Measurements from ENCODE around the gene ZNF710.
"Not testable (repeated sequence)": the region's sequence is repeated elsewhere in the genome, so short reads cannot be mapped to it uniquely, and the experiment has no call there.

ZNF710 gene, protein sequence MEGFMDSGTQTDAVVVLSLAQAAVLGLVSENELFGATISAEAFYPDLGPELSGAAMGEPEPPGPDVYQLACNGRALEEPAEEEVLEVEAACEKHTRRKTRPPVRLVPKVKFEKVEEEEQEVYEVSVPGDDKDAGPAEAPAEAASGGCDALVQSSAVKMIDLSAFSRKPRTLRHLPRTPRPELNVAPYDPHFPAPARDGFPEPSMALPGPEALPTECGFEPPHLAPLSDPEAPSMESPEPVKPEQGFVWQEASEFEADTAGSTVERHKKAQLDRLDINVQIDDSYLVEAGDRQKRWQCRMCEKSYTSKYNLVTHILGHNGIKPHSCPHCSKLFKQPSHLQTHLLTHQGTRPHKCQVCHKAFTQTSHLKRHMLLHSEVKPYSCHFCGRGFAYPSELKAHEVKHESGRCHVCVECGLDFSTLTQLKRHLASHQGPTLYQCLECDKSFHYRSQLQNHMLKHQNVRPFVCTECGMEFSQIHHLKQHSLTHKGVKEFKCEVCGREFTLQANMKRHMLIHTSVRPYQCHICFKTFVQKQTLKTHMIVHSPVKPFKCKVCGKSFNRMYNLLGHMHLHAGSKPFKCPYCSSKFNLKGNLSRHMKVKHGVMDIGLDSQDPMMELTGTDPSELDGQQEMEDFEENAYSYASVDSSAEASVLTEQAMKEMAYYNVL

DNA sequence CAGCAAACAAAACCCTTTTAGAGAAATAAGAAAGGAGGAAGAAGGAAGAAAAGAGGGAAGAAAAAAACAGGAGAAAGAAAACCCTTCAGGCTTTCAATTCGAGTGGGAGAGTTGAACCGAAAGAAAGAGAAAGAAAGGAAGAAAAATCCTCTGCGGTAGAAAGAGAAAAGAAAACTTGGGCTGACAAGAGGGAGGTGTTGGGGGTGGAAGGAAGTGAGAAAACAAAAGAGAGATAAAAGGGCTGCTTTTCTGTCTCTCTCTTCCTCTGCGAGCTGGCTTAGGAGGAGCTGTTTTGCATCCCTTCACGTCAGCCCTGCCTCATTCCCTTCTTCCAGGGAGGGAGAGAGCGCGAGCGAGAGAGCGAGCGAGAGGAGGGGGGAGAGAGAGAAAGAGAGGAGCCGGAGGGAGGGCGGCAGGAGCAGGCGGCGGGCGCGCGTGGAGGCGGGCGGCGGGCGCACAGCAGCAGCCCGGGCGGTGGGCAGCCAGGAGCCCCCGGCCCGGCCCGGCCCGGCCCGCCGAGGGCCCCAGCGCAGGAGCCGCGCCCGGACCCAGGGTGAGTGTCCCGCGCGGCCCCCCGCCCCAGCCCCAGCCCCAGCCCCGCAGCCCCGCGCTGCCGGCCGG lies at the start of gene ZNF710:
Gene ZNF710 (plus strand): TSS at position 263 of the 621 bp plus-strand sequence. CDS start 65,814 bp downstream, outside the sequence.
- peak in 8 of 14 donors; percentile 21 to 74 (median 48) for DNase-seq

DNA sequence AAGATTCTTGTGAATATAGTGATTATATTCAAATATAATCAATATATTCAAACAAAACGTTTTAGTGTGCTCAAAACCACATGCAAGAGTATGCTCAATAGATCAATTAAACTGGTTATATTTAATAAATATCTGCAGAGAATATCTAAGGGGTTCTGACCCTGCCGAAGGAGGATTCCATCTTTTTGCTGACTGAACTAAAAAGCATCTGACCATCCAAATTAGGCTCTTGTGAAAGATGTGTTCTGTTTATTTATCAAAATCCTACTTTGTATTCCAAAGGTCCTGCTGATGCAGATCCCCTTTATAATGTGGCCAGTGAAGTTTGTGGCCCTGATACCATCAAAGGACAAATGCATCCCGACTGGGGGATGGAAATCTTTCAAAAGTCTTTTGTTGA lies 46.6 kb upstream of the ZNF710 start:
- DNase-seq = no peak

DNA sequence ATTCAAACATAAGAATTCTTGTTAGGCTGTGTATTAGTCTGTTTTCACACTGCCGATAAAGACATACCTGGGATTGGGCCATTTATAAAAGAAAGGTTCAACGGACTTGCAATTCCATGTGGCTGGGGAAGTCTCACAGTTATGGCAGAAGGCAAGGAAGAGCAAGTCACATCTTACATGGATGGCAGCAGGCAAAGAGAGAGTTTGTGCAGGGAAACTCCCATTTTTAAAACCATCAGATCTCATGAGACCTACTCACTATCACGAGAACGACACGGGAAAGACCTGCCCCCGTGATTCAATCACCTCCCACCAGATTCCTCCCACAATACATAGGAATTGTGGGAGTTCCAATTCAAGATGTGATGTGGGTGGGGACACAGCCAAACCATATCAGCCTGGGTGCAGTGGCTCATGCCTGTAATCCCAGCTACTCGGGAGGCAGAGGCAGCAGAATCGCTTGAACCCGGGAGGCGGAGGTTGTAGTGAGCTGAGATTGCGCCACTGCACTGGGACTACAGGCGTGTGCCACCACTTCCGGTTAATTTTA lies 45.6 kb upstream of the ZNF710 start:
- DNase-seq = not testable (repeated sequence)

DNA sequence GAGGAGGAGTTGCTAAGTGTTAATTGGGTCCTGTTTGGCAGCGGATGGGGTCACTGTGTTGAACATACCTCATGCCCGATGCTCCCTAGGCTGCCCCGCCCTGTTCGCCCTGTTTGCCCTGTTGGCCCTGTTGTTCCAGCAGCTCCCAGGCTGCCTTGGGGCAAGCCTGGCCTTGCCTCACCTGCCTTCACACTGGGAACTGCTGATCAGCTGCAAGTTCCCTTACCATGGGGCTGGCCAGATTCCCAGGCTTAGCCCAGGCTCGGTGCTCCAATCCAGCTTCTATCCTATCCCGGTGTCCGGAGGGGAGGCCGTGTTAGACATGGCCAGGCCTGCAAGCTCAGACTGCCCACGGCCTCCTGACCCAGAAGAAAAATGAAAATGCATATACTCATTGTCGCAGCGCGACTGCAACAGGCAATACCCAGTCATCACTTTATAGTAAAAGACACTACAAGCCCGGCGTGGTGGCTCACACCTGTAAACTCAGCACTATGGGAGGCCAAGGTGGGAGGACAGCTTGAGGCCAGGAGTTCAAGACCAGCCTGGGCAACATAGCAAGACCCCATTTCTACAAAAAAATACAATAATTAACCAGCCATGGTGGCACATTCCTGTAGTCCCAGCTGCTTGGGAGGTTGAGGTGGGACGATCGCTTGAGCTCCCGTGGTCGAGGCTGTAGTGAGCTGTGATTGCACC lies 42.9 kb upstream of the ZNF710 start:
- no peak for DNase-seq

DNA sequence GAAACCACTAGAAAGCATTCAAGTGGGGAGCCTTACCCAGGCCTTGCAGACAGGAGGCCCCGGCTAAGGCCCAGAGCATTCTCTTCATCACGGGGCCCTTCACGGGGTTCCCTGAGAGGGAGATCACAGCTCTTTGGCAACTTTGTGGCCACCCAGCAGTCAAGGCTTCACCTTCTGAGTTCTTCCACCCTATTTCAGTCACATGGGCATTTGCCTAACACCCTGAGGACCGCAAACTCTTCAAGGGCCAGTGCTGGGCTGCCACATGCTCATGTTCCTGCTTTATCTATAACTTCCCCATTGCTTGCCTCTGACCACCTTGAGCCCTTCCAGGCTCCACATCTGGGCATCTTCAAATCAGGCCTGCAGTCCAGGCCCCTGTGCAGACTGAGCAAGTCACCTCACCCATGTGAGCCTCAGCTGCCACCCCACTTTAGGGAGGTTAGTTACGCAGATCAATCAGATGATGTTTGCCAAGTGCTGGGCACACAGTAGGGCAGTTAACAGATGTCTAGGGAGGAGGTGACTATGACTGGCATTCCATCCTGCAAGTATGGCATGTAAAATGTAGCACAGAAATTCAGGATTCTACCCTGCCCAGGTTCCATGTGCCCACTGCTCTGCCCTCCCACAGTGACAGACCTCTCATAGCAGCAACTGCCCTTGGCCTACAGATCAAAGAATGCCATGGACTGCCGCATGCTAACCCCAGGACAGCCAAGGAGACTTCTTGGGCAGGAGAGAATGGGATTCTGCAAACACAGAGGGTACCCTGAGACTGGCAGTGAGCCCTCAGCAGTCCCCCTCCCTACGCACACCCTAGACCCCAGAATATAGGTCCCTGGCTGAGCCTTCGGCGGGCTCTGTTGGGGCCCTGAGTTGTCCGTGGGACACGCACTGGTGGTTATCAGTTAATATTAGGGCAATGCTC lies 37.6 kb upstream of the ZNF710 start:
- peak in 6 of 14 donors; percentile 20 to 54 (median 29) for DNase-seq

DNA sequence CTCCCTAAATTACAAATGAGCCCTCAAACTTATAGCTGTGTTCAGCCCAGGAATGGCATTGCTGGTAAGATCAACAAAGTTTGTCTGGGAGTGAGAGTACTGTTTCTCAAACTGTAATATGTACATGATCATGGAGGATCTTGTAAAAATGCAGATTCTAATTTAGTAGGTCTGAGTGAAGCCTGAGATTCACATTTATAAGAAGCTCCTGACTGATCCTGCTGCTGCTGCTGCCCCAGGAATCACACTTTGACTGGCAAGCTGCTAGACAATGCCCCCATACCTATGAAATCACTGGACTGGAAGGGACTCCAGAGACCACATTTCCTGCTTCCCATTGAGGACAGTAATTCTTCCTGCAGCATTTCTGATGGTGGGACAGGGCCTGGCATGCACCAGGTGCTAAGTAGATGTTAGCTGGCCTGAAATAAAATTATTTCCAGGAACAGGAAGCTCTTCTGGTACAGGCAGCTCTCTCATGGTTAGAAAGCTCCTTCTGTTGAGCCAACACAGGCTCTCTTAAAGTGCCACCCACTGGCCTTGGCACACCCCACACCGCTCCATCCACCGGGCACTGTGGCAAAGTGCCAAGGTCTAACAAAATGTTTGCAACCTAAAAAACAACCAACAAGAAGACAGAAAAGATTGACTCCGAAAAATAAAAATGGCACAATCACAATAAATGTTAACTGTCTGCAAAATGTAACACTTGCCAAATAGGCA lies 36.7 kb upstream of the ZNF710 start:
- DNase-seq = peak in 1 of 14 donors; percentile 25

DNA sequence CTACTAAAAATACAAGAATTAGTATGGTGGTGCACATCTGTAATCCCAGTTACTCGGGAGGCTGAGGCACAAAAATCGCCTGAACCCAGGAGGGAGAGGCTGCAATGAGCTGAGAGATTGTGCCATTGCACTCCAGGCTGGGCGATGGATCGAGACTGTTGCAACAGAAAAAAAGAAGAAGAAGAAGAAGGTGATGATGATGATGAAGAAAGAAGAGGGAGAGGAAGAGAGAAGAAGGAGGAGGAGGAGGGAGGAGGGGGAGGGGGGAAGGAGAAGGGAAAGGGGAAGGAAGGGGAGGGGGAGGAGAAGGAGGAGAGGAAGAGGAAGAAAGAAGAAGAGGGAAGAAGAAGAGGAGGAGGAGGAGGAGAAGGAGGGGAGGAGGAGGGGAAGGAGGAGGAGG lies 33.2 kb upstream of the ZNF710 start:
- no peak for DNase-seq

DNA sequence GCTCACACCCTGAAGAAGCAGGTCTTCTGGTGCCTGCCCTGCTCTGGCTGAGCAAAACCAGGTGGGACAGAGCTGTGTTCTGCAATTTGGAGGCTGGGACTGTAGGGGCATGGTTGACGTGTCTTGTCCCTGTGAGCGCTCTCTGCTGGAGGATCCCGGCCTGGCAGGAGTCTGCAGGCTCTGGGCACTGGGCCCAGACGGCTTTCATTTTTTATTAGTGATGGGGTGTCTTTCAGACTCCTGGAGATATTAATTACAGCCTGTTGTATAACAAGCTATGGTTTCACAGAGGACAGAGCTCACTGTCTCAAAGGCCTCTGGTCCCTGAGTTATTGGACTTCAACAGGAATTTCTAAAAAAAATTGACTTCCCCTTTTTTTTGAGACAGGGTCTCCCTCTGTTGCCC lies 29.5 kb upstream of the ZNF710 start:
- DNase-seq = peak in 7 of 14 donors; percentile 7 to 41 (median 21)

DNA sequence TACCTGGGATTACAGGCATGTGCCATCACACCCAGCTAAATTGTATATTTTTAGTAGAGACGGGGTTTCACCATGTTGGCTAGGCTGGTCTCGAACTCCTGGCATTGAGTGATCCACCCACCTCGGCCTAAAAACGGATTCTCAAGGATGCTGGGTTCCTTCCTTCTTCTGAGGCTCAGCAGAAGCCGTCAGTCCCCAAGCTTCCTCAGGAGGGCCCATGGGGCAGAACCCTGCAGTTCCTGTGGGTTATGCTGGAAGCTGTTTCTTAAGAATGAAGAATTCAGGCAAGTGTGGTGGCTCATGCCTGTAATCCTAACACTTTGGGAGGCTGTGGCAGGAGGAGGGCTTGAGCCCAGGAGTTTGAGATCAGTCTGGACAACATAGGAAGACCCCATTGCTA lies 29.0 kb upstream of the ZNF710 start:
- DNase-seq = no peak

DNA sequence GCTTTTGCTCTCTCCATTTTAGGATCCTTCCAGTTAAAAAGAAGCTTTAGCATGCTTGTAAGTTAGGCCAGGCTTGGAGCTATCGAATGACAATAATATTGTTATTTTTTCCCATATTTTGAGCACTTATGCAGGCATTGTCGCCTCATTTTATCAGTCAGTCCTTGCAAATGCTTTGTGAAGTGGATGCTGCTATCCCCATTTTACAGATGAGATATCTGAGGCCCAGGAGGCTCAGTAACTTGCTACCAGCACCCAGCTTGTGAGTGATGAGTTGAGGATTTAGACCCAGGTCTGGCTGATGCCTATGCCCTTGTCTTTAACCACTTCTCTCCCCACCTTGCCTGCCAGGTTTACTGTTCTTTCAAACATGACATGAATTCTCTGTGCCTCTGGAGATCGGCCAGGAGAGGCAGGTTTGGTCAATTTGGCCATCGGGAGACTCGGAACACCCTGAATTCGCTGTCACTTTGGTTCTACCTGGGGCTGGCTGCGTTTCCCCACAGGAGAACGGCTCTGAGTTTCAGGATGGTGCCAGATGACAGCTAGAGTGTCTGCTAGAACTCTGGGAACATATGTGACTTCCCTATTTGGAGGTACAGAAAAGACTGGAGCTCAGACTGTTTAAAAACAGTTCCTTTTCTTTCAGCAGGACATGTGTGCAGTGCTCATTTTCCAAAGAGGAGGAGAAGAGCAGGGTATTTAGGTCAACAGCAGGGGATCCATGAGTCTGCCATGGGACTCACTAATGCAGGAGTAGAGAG lies 25.5 kb upstream of the ZNF710 start:
- no peak for DNase-seq

DNA sequence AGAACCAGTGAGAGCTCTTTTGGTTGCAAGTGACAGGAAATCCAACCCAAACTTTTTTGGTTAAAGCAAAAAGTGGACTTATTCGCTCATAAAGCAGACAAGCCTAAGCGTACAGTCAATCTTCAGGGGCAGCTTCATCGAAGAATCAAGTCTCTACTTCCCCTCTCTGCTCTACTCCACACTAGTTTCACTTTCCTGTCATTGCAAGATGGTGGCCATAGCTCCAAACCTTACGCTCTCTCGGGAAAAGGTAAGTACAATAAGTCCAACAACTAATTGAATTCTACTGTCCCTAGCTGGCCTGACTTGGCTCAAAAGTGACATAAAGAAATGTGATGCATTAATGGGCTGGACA lies 24.9 kb upstream of the ZNF710 start:
- DNase-seq = no peak

DNA sequence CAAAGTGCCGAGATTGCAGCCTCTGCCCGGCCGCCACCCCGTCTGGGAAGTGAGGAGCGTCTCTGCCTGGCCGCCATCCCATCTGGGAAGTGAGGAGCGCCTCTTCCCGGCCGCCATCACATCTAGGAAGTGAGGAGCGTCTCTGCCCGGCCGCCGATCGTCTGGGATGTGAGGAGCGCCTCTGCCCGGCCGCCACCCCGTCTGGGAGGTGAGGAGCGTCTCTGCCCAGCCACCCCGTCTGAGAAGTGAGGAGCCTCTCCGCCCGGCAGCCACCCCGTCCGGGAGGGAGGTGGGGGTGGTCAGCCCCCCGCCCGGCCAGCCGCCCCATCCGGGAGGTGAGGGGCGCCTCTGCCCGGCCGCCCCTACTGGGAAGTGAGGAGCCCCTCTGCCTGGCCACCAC lies 23.3 kb upstream of the ZNF710 start:
- not testable (repeated sequence) for DNase-seq

DNA sequence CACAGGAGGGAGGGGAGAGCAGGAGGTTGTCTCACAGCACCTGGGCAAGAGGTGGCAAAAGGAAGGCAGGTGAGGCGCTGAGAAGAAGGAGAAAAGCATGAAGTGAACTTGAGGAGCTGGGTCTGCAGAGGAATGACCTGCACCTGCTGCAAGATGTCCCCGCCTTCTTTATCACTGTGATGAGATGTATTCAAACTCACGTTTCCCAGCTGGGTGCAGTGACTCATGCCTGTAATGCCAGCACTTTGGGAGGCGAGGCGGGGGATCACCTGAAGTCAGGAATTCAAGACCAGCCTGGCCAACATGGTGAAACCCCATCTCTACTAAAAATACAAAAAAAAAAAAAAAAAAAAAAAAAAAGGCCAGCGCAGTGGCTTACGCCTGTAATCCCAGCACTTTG lies 22.2 kb upstream of the ZNF710 start:
- no peak for DNase-seq

DNA sequence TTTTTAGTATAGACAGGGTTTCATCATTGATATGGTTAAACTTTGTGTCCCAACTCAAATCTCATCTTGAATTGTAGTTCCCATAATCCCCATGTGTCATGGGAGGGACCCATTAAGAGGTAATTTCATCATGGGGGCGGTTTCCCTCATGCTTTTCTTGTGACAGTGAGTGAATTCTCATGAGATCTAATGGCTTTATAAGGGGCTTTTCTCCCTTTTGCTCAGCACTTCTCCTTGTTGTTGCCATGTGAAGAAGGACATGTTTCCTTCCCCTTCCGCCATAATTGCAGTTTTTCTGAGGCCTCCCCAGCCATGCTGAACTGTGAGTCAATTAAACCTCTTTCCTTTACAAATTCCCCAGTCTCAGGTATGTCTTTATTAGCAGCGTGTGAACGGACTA lies 20.2 kb upstream of the ZNF710 start:
- DNase-seq = no peak

DNA sequence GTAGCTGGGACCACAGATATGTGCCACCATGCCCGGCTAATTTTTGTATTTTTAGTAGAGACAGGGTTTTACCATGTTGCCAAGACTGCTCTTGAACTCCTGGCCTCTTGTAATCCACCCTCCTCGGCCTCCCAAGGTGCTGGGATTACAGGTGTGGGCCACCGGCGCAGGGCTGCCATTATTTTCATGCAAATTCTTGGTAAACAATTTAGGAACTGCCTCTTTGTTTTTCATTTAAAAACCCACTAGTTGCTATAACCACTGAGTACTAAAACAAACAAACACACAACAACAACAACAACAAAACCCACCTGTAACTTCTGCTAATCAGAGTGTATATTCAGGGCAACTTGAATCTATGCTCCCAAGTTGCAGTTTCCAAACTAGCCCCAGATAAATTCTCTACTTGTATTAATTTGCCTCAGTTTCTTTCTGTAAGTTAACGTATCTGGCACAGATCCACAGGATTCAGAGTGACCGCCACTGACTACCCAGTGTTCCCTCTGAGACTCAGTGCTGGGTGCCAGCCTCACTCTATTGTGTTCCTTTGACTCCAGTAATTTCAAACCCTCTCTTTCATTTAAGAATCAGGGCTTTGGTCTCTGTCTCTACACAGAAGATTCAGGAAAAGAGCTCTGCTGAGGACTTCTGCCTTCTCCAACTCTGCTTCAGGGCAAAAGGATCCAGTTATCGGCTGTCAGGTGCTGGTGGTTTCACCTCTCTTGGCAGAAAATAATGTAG lies 18.6 kb upstream of the ZNF710 start:
- no peak for DNase-seq

DNA sequence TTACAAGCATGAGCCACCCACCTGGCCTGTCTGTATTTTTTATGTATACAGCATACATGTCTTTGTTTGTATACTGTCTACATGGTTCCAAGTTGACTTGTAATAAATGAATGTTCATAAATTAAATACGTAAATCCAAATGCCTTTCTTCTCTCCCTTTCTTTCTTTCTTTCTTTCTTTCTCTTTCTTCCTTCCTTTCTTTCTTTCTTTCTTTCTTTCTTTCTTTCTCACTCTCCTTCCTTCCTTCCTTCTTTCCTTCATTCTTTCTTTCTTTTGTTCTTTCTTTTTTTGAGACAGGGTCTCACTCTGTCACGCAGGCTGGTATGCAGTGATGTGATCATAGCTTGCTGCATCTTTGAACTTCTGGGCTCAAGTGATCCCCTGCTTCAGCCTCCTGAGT lies 17.1 kb upstream of the ZNF710 start:
- no peak for DNase-seq

DNA sequence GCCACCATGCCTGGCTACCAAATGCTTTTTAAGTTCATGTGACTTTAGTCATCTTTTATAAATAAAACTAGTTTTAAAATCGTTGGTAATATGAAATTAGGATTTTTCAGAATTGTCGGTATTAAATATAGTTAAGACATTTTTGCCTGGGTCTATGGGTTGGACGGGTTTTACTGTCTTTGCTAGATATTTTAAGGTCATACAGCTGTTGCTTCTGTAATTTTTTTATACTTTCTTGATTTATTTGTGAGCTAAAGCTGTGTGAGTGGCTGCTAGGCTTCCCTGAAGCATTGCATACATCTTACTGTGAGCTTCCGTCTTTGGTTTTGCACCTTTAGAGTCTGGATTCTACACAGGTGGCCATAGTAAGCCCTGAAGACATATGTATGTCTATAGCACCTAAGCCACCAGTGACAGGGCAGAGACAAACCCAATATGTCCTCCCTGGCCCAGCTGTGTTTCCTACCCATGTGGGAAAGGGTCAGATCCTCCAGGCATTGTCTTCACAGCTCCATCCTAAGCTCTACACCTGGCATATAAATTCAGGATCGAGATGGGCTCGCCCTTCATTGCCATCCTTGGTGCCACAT lies 16.6 kb upstream of the ZNF710 start:
- no peak for DNase-seq

DNA sequence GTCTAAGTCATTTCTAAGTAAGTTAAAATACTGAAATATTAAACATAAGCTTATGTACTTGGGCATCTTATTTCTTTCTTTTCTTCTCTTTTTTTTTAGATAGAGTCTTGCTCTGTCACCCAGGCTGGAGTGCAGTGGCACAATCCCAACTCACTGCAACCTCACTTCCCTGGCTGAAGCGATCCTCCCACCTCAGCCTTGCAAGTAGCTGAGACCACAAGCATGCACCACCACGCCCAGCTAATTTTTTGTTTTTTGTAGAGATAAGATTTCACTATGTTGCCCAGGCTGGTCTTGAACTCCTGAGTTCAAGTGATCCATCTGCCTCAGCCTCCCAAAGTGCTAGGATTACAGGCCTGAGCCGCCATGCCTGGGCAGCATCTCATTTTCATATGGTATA lies 16.0 kb upstream of the ZNF710 start:
- DNase-seq = no peak

DNA sequence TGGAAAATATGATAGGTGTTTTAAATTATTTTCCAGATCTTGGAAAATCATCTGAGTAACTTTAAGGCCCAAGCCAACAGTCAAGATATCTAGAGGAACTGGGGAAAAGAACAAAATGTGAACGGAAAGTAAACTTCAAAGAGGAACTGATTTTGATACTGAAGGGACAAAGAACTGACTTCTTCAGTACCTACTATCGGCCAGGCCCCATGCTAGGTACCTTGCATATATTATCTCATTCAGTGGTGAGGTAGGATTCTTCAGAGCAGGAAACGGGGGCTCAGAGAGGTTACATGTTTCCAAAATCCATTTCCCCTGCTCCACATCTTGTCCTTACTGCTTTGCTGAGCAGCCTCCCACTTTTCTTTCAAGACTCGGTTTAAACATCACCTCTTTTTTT lies 9.8 kb upstream of the ZNF710 start:
- DNase-seq = no peak
